ENCODE data around the gene PHKG2. TPM values are rescaled to one million over a fixed set of nuclear protein-coding genes. Genes with fewer than 3 reads are reported as not detected.

Gene PHKG2
- total RNA-seq, 8 experiments from 2014 or later: 12.0 to 35.7 (median 18.6) TPM

GRCh38 chr16:30720086-30720485 lies 28.1 kb upstream of the PHKG2 start:
- ATAC-seq (replicated peaks in 6 of 8): no peak
- WGBS, 10 experiments: 58 to 100% (median 92%) methylated on average over 1 to 9 of the region's 11 CpGs; no CpG with 5 or more reads in 1 of the 10 experiments
- no peaks in the 10 kb centered on the region for H3K4me1 ChIP-seq (replicated peaks in 1 of 2)
- in situ Hi-C loops (cut with MboI; ENCODE audit: low pct_unique_long_range_greater_than_20kb in 2 of 9, low sequenced_read_pairs in 9 of 9, unreplicated experiment in 9 of 9): no loop called here
- no peak overlapping the region for H3K27ac ChIP-seq
- H3K4me3 ChIP-seq: no peak overlapping the region

DNA sequence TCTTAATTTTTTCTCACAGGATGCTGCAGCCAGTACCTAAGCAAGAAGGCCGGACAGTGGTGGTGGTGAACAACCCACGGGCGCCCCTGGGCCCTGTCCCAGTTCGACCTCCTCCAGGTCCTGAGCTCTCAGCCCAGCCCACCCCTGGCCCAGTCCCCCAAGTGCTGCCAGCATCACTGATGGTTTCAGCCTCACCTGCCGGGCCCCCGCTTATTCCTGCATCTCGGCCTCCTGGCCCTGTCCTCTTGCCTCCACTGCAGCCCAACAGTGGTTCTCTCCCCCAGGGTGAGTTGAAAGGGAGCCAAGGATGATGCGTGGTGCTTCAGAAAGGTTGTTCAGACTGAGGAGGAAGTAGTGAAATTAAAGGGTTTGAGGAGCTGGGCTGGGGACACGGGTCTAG lies 27.5 kb upstream of the PHKG2 start:
- in situ Hi-C loops (cut with MboI; ENCODE audit: low pct_unique_long_range_greater_than_20kb in 2 of 9, low sequenced_read_pairs in 9 of 9, unreplicated experiment in 9 of 9): no loop called here
- H3K4me1 ChIP-seq (replicated peaks in 1 of 2): no peaks in the 10 kb centered on the region
- no peak overlapping the region for H3K27ac ChIP-seq
- no peak for ATAC-seq (replicated peaks in 6 of 8)
- no peak overlapping the region for H3K4me3 ChIP-seq
- WGBS, 10 experiments: 90 to 100% (median 99%) methylated on average over 1 to 5 of the region's 9 CpGs

GRCh38 chr16:30721167-30721566 lies 27.1 kb upstream of the PHKG2 start:
- ATAC-seq (replicated peaks in 6 of 8): no peak
- WGBS, 10 experiments: 67 to 97% (median 80%) methylated on average over 2 to 5 of the region's 8 CpGs; no CpG with 5 or more reads in 7 of the 10 experiments
- in situ Hi-C loops (cut with MboI; ENCODE audit: low pct_unique_long_range_greater_than_20kb in 2 of 9, low sequenced_read_pairs in 9 of 9, unreplicated experiment in 9 of 9): no loop called here
- no peak overlapping the region for H3K4me3 ChIP-seq
- no peaks in the 10 kb centered on the region for H3K4me1 ChIP-seq (replicated peaks in 1 of 2)
- H3K27ac ChIP-seq: no peak overlapping the region

DNA sequence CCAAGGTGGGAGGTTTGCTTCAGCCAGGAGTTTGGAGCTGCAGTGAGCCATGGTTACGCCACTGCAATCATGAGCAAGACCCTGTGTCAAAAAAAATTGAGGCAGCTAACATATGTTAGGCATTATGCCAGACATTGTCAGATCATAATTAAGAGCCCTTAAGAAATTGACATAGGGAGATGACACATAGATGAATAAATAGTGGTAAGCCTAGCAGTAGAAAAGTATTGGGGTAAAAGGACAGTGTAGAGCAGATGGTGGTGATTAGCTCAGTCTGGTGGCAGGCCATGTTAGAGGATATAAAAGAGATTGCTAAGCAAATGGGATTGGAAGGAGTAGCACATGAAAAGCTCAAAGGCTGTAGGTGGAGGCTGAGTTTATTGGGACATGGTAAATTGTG lies 26.6 kb upstream of the PHKG2 start:
- Histone ChIP-seq H3K4me1 (replicated peaks in 1 of 2) (no peaks in the 10 kb centered on the region), H3K4me3 (no peak overlapping the region), H3K27ac (no peak overlapping the region)
- ATAC-seq (replicated peaks in 6 of 8): peak in 1 of 8 experiments; percentile 42
- WGBS, 10 experiments: 100% methylated on average over 1 of the region's 1 CpG; no CpG with 5 or more reads in 6 of the 10 experiments
- in situ Hi-C loops (cut with MboI; ENCODE audit: low pct_unique_long_range_greater_than_20kb in 2 of 9, low sequenced_read_pairs in 9 of 9, unreplicated experiment in 9 of 9): no loop called here

DNA sequence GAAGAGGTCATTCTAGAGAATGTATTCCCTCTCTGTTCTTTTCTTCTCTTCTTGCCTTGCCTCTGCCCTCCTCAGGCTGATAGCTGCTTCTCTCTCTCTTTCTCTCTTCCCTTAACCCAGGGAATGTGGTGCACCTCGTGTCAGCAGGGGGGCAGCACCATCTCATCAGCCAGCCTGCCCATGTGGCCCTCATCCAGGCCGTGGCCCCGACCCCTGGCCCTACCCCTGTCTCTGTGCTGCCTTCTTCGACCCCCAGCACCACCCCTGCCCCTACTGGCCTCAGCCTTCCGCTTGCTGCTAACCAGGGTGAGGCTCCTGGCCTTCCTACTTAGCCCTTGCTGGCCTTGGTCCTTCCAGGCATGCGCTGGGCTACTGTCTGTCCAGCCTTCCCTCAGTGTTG lies 25.8 kb upstream of the PHKG2 start:
- Histone ChIP-seq H3K4me3 (no peak overlapping the region), H3K4me1 (replicated peaks in 1 of 2) (no peaks in the 10 kb centered on the region), H3K27ac (no peak overlapping the region)
- WGBS, 10 experiments: 57 to 100% (median 70%) methylated on average over 1 to 3 of the region's 6 CpGs; no CpG with 5 or more reads in 4 of the 10 experiments
- in situ Hi-C loops (cut with MboI; ENCODE audit: low pct_unique_long_range_greater_than_20kb in 2 of 9, low sequenced_read_pairs in 9 of 9, unreplicated experiment in 9 of 9): no loop called here
- ATAC-seq (replicated peaks in 6 of 8): no peak

DNA sequence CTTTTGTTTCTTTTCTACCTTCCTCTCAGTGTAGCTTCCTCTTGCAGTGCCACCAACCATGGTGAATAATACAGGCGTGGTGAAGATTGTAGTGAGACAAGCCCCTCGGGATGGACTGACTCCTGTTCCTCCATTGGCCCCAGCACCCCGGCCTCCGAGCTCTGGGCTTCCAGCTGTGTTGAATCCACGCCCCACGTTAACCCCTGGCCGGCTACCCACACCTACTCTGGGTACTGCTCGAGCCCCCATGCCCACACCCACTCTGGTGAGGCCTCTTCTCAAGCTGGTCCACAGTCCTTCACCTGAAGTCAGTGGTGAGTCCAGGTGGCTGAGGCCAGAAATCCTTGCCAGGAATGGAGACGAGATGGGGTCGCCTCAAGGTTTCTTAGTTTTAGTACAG lies 25.3 kb upstream of the PHKG2 start:
- H3K4me3 ChIP-seq: no peak overlapping the region
- no peak for ATAC-seq (replicated peaks in 6 of 8)
- in situ Hi-C loops (cut with MboI; ENCODE audit: low pct_unique_long_range_greater_than_20kb in 2 of 9, low sequenced_read_pairs in 9 of 9, unreplicated experiment in 9 of 9): no loop called here
- H3K4me1 ChIP-seq (replicated peaks in 1 of 2): no peaks in the 10 kb centered on the region
- 80 to 100% (median 90%) methylated on average over 1 to 6 of the region's 10 CpGs; no CpG with 5 or more reads in 4 of the 10 experiments for WGBS, 10 experiments
- no peak overlapping the region for H3K27ac ChIP-seq

DNA sequence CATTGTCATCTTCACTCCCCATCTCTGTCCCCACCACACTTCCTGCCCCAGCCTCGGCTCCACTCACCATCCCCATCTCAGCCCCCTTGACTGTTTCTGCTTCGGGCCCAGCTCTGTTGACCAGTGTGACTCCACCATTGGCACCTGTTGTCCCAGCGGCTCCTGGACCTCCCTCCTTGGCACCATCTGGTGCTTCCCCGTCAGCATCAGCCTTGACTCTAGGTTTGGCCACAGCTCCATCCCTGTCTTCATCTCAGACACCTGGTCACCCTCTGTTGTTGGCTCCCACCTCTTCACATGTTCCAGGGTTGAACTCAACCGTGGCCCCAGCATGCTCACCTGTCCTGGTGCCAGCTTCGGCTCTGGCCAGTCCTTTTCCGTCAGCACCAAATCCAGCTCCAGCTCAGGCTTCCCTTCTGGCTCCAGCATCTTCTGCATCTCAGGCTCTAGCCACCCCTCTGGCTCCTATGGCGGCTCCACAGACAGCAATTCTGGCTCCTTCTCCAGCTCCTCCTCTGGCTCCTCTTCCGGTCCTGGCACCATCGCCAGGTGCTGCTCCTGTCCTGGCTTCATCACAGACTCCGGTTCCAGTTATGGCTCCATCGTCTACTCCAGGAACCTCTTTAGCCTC lies 24.4 kb upstream of the PHKG2 start:
- Histone ChIP-seq H3K4me3 (no peak overlapping the region), H3K27ac (no peak overlapping the region), H3K4me1 (replicated peaks in 1 of 2) (no peaks in the 10 kb centered on the region)
- no peak for ATAC-seq (replicated peaks in 6 of 8)
- WGBS, 10 experiments: 80 to 100% (median 100%) methylated on average over 1 to 10 of the region's 12 CpGs; no CpG with 5 or more reads in 3 of the 10 experiments
- in situ Hi-C loops (cut with MboI; ENCODE audit: low pct_unique_long_range_greater_than_20kb in 2 of 9, low sequenced_read_pairs in 9 of 9, unreplicated experiment in 9 of 9): no loop called here

GRCh38 chr16:30724641-30725417 lies 23.4 kb upstream of the PHKG2 start:
- H3K4me3 ChIP-seq: no peak overlapping the region
- in situ Hi-C loops (cut with MboI; ENCODE audit: low pct_unique_long_range_greater_than_20kb in 2 of 9, low sequenced_read_pairs in 9 of 9, unreplicated experiment in 9 of 9): no loop called here
- H3K27ac ChIP-seq: no peak overlapping the region
- peak in 3 of 8 experiments; percentile 7 to 22 (median 18) for ATAC-seq (replicated peaks in 6 of 8)
- no peaks in the 10 kb centered on the region for H3K4me1 ChIP-seq (replicated peaks in 1 of 2)
- 83 to 100% (median 92%) methylated on average over 2 to 11 of the region's 23 CpGs; no CpG with 5 or more reads in 1 of the 10 experiments for WGBS, 10 experiments

DNA sequence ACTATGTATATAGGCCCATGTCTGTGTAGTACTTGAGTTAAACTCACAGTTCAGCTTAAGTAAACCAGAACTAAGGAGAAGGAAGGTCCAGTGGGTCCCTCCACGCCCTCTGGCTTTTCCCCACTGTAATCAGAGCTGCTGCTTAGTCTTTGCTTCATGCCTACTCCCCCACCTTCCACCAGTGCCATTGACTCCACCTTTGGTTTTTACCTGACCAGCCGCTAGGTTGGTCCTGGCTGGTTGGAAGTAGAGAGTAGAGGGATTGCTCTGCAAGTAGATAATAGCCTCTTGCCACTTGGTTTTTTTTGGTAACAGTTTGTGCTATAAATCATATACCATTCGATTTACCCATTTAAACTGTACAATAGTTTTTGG lies 22.8 kb upstream of the PHKG2 start:
- WGBS, 10 experiments: 80 to 100% (median 100%) methylated on average over 1 to 3 of the region's 3 CpGs; no CpG with 5 or more reads in 2 of the 10 experiments

GRCh38 chr16:30728321-30728720 lies 19.9 kb upstream of the PHKG2 start:
- in situ Hi-C loops (cut with MboI; ENCODE audit: low pct_unique_long_range_greater_than_20kb in 2 of 9, low sequenced_read_pairs in 9 of 9, unreplicated experiment in 9 of 9): no loop called here
- Histone ChIP-seq H3K27ac (no peak overlapping the region), H3K4me1 (replicated peaks in 1 of 2) (no peaks in the 10 kb centered on the region), H3K4me3 (no peak overlapping the region)
- WGBS, 10 experiments: 56 to 100% (median 82%) methylated on average over 2 to 6 of the region's 6 CpGs; no CpG with 5 or more reads in 2 of the 10 experiments
- ATAC-seq (replicated peaks in 6 of 8): peak in 2 of 8 experiments; percentile 47 to 48

More for the DNA sequence above, 22.8 kb upstream of the PHKG2 start:
- H3K4me1 ChIP-seq (replicated peaks in 1 of 2): no peaks in the 10 kb centered on the region
- in situ Hi-C loops (cut with MboI; ENCODE audit: low pct_unique_long_range_greater_than_20kb in 2 of 9, low sequenced_read_pairs in 9 of 9, unreplicated experiment in 9 of 9): no loop called here
- H3K27ac ChIP-seq: no peak overlapping the region
- ATAC-seq (replicated peaks in 6 of 8): no peak
- no peak overlapping the region for H3K4me3 ChIP-seq

DNA sequence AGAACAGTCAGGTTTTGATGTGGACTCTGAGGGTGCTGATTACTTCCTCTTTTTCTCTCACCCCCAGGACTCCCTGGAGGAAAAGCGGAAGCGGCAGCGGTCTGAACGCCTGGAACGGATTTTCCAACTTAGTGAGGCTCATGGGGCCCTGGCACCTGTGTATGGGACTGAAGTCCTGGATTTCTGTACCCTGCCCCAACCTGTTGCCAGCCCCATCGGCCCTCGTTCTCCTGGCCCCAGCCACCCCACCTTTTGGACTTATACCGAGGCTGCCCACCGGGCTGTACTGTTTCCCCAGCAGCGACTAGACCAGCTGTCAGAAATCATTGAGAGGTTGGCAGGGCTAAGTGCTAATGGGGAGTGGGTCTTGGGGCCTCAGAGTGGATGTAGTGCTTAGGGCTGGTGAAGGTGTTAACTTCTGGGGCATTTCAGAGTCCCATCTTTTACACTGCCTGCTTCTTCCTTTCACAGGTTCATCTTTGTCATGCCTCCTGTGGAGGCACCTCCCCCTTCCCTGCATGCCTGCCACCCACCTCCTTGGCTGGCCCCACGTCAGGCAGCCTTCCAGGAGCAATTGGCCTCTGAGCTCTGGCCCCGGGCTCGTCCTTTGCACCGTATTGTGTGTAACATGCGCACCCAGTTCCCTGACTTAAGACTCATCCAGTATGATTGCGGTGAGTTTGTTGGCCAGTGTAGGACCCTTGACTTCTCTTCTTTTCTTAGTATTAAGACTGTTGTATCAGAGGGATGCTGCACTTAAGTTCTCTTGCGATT lies 19.1 kb upstream of the PHKG2 start:
- in situ Hi-C loops (cut with MboI; ENCODE audit: low pct_unique_long_range_greater_than_20kb in 2 of 9, low sequenced_read_pairs in 9 of 9, unreplicated experiment in 9 of 9): no loop called here
- no peak overlapping the region for H3K27ac ChIP-seq
- peak in 4 of 8 experiments; percentile 21 to 43 (median 26) for ATAC-seq (replicated peaks in 6 of 8)
- H3K4me3 ChIP-seq: no peak overlapping the region
- H3K4me1 ChIP-seq (replicated peaks in 1 of 2): no peaks in the 10 kb centered on the region
- WGBS, 10 experiments: 40 to 98% (median 87%) methylated on average over 1 to 11 of the region's 17 CpGs

DNA sequence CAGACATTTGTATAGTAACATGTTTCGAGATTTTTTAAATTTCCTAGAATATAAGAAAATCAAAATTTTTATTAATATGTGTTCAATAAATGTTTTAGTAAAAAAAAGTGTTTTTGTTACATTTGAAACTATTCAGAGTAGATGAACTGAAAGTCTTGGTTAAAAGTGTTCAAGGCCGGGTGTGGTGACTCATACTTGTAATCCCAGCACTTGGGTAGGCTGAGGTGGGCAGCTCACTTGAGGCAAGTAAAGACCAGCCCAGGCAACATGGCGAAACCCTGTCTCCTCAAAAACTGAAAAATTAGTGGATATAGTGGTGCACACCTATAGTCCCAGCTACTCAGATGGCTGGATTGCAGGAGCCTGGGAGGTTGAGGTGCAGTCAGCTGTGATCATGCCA lies 16.8 kb upstream of the PHKG2 start:
- Histone ChIP-seq H3K27ac (no peak overlapping the region), H3K4me1 (replicated peaks in 1 of 2) (no peaks in the 10 kb centered on the region), H3K4me3 (no peak overlapping the region)
- in situ Hi-C loops (cut with MboI; ENCODE audit: low pct_unique_long_range_greater_than_20kb in 2 of 9, low sequenced_read_pairs in 9 of 9, unreplicated experiment in 9 of 9): no loop called here
- ATAC-seq (replicated peaks in 6 of 8): no peak
- WGBS, 10 experiments: 83 to 100% (median 100%) methylated on average over 1 to 3 of the region's 3 CpGs; no CpG with 5 or more reads in 1 of the 10 experiments

Data from motor neuron (in vitro differentiated cells).